ENCODE data around the gene KCTD12.
A peak's percentile ranks its signal among the peaks of the same experiment; 100 is the strongest.
"Not testable (repeated sequence)": the region's sequence is repeated elsewhere in the genome, so short reads cannot be mapped to it uniquely, and the experiment has no call there.

Gene KCTD12

GRCh38 chr13:76886292-76887075 is at the start of gene KCTD12:
Gene KCTD12, minus strand, starts transcription at chr13:76886405. Its CDS starts 257 bp downstream, at chr13:76886148.
- peak; percentile 40 to 62 for DNase-seq (ENCODE audit: low read depth in 2 of 2)

- DNase-seq (ENCODE audit: low read depth in 2 of 2): no peak
These were observed 48.5 kb upstream of the KCTD12 start for GRCh38 chr13:76934671-76935070.

- no peak for DNase-seq (ENCODE audit: low read depth in 2 of 2)
These were observed 45.9 kb upstream of the KCTD12 start for GRCh38 chr13:76932076-76932475.

- no peak for DNase-seq (ENCODE audit: low read depth in 2 of 2)
These were observed 43.7 kb upstream of the KCTD12 start for GRCh38 chr13:76929851-76930374.

- DNase-seq (ENCODE audit: low read depth in 2 of 2): no peak
These were observed 43.1 kb upstream of the KCTD12 start for GRCh38 chr13:76929320-76929719.

- DNase-seq (ENCODE audit: low read depth in 2 of 2): no peak
These were observed 42.3 kb upstream of the KCTD12 start for GRCh38 chr13:76928456-76928855.

GRCh38 chr13:76927955-76928354 is 41.8 kb upstream of the KCTD12 start:
- no peak for DNase-seq (ENCODE audit: low read depth in 2 of 2)

GRCh38 chr13:76925115-76925514 is 38.9 kb upstream of the KCTD12 start:
- DNase-seq (ENCODE audit: low read depth in 2 of 2): no peak

- DNase-seq (ENCODE audit: low read depth in 2 of 2): no peak
These were observed 35.3 kb upstream of the KCTD12 start for GRCh38 chr13:76921516-76921915.

GRCh38 chr13:76917755-76918481 is 31.7 kb upstream of the KCTD12 start:
- DNase-seq (ENCODE audit: low read depth in 2 of 2): not testable (repeated sequence)

GRCh38 chr13:76917095-76917494 is 30.9 kb upstream of the KCTD12 start:
- DNase-seq (ENCODE audit: low read depth in 2 of 2): no peak

GRCh38 chr13:76913898-76914297 is 27.7 kb upstream of the KCTD12 start:
- no peak for DNase-seq (ENCODE audit: low read depth in 2 of 2)

GRCh38 chr13:76912476-76912875 is 26.3 kb upstream of the KCTD12 start:
- DNase-seq (ENCODE audit: low read depth in 2 of 2): no peak

GRCh38 chr13:76904507-76904906 is 18.3 kb upstream of the KCTD12 start:
- no peak for DNase-seq (ENCODE audit: low read depth in 2 of 2)

- peak; percentile 43 to 47 for DNase-seq (ENCODE audit: low read depth in 2 of 2)
These were observed 17.4 kb upstream of the KCTD12 start for GRCh38 chr13:76903544-76904162.

- not testable (repeated sequence) for DNase-seq (ENCODE audit: low read depth in 2 of 2)
These were observed 12.9 kb upstream of the KCTD12 start for GRCh38 chr13:76899066-76899465.

- not testable (repeated sequence) for DNase-seq (ENCODE audit: low read depth in 2 of 2)
These were observed 11.0 kb upstream of the KCTD12 start for GRCh38 chr13:76897171-76897570.

GRCh38 chr13:76894401-76895110 is 8.4 kb upstream of the KCTD12 start:
- no peak for DNase-seq (ENCODE audit: low read depth in 2 of 2)

- no peak for DNase-seq (ENCODE audit: low read depth in 2 of 2)
These were observed 6.3 kb upstream of the KCTD12 start for GRCh38 chr13:76892488-76892887.

- DNase-seq (ENCODE audit: low read depth in 2 of 2): no peak
These were observed 3.8 kb upstream of the KCTD12 start for GRCh38 chr13:76890021-76890420.

GRCh38 chr13:76889254-76889653 is 3.0 kb upstream of the KCTD12 start:
- no peak for DNase-seq (ENCODE audit: low read depth in 2 of 2)

- DNase-seq (ENCODE audit: low read depth in 2 of 2): no peak
These were observed 2.2 kb upstream of the KCTD12 start for GRCh38 chr13:76888421-76888820.

Data from stimulated activated CD8-positive, alpha-beta memory T cell treated with anti-CD3 and anti-CD28 coated beads, Interleukin-2, amount 100 ng/mL, for 1 hour (primary cell).